Activated CD8-positive, alpha-beta memory T cell treated with anti-CD3 and anti-CD28 coated beads for 4 hours (primary cell): ENCODE measurements around the gene DEK.
"Not testable (repeated sequence)": the region's sequence is repeated elsewhere in the genome, so short reads cannot be mapped to it uniquely, and the experiment has no call there.

Experiments used
- DNase-seq, 2 donors: peaks; one replicate each; pipeline ENCODE4 v3.0.0-alpha.2; 2020; ENCODE audit warnings: low read depth in 2 of 2

DEK gene

DNA sequence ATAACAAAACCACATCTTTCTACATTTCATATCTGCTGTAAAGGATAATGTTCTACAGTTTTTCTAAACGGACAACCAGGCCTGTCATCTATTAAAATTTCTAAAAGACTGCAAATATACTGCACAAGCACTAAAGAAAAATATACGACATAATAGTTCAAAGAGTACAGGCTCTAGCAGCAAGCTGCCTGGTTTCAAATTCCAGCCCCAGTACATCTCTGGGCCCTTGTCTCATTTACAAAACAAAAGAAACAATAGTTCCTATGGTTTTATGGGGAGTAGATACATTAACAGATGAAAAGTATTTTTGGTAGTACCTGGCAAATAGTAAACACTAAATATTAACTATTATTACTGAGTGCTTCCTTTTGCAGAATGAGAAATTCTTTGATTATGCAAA lies 24.1 kb downstream of the DEK start:
- no peak for DNase-seq

DNA sequence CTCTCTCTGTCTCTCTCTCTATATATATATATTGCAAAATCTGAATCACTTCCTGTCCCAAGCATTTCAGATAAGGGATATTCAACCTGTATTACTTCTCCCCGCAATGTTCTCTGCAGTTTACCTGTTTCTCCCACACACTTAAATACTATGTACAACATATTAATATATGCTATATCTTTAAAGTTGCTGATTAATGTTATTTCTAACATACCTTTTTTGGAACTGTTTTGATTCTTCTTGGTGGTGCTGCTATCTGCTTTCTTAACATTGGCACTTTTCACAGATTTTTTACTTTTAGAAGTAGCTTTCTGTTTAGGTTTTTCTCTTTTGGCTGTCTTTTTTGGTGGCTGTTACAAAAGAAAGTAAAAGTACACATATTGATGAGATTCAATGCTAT lies 27.2 kb downstream of the DEK start:
- DNase-seq = no peak

DNA sequence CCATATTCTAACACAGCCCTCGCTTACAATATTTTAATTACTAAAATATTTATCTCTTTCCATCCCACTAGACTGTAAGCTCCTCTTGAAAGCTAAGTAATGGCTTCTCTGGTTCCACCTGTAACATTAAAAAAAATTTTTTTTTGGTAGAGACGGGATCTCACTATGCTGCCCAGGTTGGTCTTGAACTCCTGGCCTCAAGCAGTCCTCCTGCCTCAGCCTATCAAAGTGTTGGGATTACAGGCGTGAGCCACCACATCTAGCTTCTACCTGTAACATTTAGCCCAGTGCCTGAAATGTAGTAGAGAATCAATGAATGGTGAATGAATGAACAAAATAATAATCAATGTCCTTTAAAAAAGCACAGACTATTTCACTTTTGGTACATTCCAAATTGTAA lies 28.8 kb downstream of the DEK start:
- DNase-seq = no peak

DNA sequence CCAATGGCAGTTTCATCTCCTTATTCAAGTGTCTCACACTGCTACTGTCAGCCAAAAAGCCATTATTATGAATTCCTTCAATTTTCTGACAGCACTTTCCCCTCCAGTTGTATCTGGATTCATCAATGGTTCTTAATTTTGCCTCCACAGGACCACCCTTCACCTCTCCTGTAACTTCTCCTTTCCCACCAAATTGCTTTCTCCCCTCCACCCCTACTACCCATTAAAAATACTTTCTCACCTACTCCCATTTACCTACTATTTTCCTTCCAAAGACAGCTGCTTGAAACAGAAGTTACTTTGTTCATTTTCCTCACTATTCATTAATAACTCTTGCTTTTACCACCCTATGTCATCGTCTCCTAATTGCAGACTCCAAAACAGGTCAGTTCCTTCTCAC lies 29.8 kb downstream of the DEK start:
- DNase-seq = no peak

DNA sequence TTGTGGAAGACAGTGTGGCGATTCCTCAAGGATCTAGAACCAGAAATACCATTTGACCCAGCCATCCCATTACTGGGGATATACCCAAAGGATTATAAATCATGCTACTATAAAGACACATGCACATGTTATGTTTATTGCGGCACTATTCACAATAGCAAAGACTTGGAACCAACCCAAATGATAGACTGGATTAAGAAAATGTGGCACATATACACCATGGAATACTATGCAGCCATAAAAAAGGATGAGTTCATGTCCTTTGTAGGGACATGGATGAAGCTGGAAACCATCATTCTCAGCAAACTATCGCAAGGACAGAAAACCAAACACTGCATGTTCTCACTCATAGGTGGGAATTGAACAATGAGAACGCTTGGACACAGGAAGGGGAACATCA lies 30.6 kb downstream of the DEK start:
- not testable (repeated sequence) for DNase-seq

DNA sequence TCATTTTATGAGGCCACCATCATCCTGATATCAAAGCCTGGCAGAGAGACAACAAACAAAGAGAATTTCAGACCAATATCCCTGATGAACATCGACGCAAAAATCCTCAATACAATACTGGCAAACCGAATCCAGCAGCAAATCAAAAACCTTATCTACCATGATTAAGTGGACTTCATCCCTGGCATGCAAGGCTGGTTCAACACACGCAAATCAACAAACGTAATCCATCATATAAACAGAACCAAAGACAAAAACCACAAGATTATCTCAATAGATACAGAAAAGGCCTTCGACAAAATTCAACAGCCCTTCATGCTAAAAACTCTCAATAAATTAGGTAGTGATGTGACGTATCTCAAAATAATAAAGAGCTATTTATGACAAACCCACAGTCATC lies 32.5 kb downstream of the DEK start:
- not testable (repeated sequence) for DNase-seq

DNA sequence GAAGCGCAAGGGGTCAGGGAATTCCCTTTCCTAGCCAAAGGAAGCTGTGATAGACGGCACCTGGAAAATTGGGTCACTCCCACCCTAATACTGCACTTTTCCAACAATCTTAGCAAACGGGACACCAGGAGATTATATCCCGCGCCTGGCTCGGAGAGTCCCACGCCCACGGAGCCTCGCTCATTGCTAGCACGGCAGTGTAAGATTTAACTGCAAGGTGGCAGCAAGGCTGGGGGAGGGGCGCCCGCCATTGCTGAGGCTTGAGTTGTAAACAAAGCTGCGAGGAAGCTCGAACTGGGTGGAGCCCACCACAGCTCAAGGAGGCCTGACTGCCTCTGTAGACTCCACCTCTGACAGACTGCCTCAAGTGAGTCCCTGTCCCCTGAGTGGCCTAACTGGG lies 35.7 kb downstream of the DEK start:
- DNase-seq = not testable (repeated sequence)

DNA sequence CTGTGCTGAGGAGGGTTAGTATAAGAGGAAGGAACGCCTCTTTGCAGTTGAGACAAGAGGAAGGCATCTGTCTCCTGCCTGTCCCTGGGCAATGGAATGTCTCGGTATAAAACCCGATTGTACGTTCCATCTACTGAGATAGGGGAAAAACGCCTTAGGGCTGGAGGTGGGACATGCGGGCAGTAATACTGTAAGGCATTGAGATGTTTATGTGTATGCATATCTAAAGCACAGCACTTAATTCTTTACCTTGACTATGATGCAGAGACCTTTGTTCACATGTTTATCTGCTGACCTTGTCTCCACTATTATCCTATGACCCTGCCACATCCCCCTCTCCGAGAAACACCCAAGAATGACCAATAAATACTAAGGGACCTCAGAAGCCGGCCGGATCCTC lies 37.2 kb downstream of the DEK start:
- not testable (repeated sequence) for DNase-seq

DNA sequence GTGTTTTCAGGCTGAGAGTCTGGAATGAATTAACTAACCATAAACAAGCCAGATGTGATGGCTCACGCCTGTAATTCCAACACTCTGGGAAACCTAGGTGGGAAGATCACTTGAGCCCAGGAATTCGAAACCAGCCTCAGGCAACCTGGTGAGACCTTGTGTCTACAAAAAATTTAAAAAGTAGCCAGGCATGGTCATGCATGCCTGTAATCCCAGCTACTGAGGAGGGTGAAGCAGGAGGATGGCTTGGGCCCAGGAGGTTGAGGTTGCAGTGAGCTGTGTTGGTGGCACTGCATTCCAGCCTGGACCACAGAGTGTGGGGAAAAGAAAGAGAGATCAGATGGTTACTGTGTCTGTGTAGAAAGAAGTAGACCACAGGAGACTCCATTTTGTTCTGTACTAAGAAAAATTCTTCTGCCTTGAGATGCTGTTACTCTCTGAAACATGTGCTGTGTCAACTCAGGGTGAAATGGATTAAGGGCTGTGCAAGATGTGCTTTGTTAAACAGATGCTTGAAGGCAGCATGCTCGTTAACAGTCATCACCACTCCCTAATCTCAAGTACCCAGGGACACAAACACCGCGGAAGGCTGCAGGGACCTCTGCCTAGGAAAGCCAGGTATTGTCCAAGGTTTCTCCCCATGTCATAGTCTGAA lies 37.8 kb downstream of the DEK start:
- not testable (repeated sequence) for DNase-seq

DNA sequence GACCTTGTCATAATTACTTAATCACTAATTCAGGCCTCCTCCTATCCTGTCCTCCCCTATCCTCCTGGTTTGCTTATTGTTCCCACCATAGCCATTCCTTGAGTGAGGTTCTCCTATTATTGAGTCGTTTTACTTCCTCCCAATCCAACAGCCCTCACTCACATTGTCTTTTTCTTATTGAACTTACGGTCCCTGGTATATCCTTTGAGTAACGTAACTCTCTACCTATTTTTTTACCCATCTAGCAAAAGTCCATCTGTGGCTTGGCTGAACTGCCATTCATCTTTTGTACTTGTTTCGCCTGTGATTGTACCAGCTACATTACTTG lies 43.1 kb downstream of the DEK start:
- no peak for DNase-seq

DNA sequence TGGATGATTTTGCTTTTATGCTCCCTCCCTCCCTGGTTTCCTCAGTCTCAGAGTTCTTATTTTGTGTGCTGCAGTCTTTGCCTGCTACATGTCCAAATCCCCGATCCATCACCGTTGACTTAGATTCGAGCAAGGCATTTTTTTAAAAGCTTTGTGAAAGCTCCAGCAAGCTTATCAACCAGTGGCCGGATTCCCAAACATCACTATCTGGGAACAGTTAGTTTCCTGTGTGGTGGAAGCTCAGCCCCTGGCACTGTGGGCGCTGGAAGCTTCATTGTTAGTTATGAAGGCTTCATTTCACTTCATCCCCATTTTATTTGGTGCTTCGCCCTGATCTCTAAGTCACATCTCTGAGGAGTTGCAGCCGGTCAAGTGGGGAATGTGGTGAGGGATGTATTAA lies 44.7 kb downstream of the DEK start:
- DNase-seq = no peak

DNA sequence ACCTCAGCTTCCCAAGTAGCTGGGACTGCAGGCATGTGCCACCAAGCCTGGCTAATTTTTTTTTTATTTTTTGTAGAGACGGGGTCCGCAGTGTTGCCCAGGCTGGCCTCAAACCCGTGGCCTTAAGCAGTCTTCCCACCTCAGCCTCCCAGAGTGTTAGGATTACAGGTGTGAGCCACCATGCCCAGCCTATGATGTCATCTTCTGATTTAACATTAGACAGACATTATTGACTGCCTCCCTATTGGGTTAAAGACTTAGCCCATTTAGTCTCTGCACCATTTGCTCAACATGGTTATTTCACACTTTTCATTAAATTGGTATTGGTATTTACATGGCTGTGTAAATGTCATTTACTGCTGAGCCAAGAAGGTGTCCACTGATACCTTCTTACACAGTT lies 46.1 kb downstream of the DEK start:
- DNase-seq = no peak

DNA sequence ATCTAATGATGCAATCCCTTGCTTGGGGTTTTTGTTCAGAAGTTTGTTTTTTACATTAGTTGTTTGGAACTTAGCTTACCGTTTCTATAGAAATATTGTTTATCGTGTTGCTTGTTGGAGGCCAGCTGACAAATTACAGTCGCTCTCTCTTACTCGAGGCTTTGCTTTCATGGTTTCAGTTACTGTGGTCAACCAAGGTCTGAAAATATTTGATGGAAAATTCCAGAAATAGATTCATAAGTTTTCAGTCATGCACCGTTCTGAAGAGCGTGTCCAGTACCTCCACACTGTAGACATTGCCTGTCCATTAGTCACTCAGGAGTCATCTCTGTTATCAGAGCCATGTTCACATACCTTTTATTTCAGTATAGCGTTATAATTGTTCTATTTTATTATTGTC lies 47.9 kb downstream of the DEK start:
- no peak for DNase-seq

DNA sequence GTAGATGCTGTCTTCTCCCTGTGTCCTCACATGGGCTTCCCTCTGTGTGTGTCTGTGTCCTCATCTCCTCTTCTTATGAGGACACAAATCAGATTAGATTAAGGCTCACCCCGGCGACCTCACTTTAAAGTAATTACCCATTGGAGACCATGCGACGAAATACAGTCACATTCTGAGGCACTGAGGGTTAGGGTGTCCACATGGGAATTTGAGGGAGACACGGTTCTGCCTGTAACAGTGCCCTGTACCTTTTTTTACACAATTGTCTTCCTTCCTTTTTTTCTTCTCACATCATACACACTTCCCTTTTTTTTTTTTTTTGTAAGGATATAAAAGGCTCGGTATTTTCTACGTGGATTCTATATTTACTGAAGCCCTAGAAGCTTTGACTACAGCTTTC lies 48.9 kb downstream of the DEK start:
- no peak for DNase-seq

DNA sequence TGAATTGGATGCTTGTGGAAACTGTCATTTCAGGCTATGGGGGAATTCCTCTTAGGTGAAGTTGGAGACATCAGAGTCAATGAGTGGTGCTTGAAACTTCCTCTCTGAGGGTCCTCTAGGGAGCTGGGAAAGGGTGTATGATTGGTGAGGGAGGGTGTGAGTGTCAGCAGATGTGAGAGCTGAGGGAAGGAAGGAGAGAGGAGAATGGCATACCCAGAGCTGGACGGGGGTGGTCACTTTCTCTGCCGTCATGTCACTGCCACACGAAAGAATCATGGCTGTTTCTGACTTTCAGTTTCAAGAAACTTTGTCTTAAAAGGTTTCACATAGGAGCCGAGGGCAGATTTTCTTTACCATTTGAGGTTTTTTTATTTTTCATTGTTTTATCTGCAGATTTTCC lies 50.3 kb downstream of the DEK start:
- no peak for DNase-seq

DNA sequence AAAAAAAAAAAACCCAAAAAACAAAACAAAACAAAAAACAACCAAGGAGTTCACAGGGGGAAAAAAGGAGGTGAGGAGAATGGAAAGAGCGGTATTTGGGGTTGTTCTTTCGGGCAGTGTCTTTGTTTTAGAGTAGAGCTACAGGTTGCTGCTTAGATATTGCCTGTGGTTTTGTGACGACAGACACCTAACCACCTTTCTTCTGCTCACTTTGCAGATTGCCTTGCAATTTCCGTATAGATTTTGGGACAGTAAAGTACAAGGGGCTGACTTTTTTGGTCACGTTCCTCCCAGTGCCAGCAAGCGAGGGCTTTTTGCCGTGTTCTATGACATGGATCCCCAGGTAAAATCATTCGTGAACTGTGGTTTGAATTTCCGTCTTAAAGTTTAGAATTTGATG lies 50.9 kb downstream of the DEK start:
- no peak for DNase-seq

DNA sequence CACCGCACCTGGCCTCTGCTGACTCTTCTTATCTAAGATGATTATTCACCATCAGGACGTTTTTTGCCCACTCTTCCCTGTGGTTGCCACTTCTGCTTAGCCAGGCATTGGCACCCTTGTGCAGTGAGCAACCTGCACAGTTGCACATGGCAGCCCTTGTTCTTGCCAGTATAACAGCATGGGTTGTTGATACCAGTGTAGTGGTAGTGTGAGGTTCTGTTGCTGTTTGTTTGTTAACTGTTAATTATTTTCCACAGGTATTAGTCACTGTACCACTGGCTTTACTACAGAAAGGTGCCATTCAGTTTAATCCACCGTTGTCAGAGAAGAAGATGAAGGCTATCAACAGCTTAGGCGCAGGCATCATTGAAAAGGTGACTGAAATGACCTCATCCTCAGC lies 52.1 kb downstream of the DEK start:
- DNase-seq = no peak

DNA sequence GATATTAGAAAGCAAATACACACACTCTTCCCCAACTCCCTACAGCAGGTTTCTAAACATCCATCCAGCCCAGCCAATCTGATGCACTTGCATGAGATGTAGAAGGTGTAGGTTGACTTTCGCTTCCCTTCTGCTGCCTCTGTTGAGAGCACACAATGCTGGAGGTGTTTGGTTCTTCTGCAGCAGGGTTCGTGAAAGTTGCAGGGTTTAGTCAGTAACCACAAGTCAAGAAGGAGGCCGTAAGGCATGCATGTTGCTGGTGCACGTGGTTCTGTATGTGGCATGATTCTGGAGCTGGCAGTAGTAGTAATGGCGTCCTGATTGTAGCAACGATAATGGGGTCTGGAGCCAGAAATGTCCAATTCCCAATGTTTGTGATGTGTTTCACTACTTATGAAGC lies 53.0 kb downstream of the DEK start:
- DNase-seq = no peak

DNA sequence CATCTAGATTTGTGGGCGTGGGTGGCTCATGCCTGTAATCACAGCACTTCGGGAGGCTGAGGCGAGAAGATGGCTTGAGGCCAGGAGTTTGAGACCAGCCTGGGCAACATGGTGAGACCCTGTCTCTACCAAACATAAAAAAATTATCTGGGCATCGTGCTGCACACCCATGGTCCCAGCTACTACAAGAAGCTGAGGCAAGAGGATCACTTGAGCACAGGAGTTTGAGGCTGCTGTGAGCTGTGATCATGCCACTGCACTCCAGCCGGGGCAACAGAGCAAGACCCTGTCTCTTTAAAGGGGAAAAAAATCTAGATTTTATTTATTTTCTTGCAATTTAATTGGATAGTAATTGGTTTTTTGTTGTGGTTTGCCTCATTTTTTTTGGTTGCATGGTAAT lies 53.6 kb downstream of the DEK start:
- DNase-seq = no peak

DNA sequence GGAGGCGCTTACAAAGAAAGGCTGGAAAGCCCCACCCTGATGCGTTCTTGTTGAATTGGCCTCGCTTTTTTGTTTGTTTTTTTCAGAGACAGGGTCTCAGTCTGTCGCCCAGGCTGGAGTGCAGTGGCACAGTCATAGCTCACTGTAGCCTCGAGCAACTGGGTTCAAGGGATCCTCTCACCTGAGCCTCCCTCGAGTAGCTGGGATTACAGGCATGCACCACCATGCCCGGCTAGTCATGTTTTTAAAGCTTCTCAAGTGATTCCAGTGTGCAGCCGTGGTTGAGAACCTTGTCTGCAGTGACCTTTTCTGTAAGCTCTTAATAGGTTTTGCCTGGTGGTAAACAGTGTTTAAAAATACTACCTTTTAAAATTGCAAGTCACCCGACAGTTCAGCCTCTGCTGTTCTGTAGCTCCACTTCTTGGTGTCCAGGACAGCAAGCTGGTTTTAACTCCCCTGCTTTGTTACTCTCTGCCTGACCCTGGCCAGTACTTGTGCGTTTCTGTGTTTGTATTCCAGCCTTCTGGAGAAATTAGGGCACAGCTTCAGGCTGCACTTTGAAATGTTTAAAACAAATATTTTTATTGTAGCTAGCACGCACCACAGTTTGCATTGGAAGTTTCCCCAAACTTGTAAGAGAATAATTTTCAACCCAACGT lies 54.7 kb downstream of the DEK start:
- DNase-seq = no peak

DNA sequence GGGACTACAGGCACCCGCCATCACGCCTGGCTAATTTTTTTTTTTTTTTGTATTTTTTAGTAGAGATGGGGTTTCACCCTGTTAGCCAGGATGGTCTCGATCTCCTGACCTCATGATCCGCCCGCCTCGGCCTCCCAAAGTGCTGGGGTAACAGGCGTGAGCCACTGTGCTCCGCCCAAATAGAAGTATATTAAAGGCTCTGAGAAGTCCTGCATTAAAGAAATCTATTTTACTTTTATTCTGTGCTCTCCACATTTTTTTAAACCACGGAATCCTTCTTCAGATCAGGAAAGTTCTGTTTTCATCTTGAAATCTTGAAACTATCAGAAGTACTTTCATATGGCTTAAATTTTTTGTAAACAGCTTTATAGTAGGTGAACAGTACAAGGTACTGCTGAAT lies 55.6 kb downstream of the DEK start:
- not testable (repeated sequence) for DNase-seq

DNA sequence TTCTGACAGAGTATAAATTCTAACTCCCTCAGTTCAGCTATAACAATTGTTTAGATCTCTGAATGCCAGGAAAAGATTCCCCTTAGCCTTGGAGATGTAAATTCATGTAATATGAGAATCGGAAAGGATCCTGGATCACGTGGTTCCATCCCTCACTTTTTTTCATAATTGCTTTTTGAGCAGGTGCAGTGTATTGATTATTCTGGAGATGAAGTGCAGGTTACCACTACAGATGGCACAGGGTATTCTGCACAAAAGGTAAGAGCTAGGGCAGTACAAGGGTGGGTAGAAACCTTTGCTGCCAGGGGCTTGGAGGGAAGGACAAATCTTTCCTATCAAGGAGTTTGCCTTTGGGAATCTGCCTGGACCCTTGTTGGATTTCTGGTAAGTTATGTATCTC lies 56.4 kb downstream of the DEK start:
- DNase-seq = no peak

DNA sequence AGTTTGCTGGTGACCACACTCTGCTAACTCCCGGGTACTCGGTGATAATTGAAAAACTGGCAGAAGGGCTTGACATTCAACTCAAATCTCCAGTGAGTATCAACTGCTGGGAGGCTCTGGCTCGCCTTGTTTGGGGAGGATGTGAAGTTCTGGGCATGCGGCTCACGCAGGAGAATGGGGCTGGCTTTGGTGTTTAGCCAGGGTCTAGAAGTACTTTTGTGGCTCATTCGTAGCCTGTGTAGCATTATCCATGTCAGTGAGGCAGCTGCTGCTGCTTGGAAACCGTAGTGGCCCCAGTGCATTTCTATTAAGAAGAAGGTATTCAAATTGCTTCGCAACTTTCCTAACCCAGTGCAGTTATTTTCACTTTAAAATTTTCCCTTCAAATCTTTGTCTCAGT lies 56.9 kb downstream of the DEK start:
- DNase-seq = no peak

DNA sequence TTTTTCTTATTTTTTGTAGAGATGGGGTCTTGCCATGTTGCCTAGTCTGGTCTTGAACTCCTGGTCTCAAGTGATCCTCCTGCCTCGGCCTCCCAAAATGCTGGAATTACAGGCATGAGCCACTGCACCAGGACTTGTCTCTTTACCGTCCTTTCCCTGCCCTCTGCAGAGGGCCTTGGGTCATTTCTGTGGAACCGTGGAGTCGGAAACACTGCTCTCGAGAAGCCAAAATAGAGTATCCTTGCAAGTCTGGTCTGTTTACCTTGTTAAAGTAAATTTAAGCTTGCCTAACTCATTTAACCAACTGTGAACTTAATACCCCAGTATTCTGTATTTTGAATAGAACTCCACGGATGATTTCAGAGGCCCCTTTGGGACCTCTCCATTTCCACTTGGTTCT lies 57.7 kb downstream of the DEK start:
- DNase-seq = no peak
